ENCODE results near the gene DDX56. TPM values are rescaled to one million over a fixed set of nuclear protein-coding genes. Genes with fewer than 3 reads are reported as not detected.
A peak's percentile ranks its signal among the peaks of the same experiment; 100 is the strongest.

DDX56 gene
- total and polyA plus RNA-seq, 9 of the 15 experiments (the other 6 are each of a cell fraction or from before 2014, with no cell fraction given) = 33.0 to 145 (median 102) TPM

GRCh38 chr7:44580945-44581878, 7.5 kb upstream of the DDX56 start (continued):
- TF ChIP-seq ZBTB40 (IDR thresholded peaks at IDR 0.05) (peak; percentile 55; the same call in 1 of the 2 replicates), ZBTB40 (CRISPR knock-in tag; IDR thresholded peaks at IDR 0.05) (no peak), PRPF4 (IDR thresholded peaks at IDR 0.05; ENCODE audit: insufficient read depth, low read depth, low read length, poor library complexity, severe bottlenecking) (no peak), CHD1 (IDR thresholded peaks at IDR 0.05; ENCODE audit: low read length) (peak; percentile 80), FOXA1 (IDR thresholded peaks at IDR 0.05; ENCODE audit: borderline replicate concordance) (no peak), TBP (optimal IDR thresholded peaks at IDR 0.05; ENCODE audit: low read depth, low read length) (no peak), KLF16 (IDR thresholded peaks at IDR 0.05) (no peak), KAT7 (CRISPR knock-in tag; IDR thresholded peaks at IDR 0.05; ENCODE audit: borderline replicate concordance) (0 out of 2 replicates have a peak, but pooled peaks have one; percentile 4), RUNX1 (IDR thresholded peaks at IDR 0.05; ENCODE audit: low read depth) (no peak), SMARCC2 (IDR thresholded peaks at IDR 0.05; ENCODE audit: low read depth) (no peak), KLF13 (tag; IDR thresholded peaks at IDR 0.05; ENCODE audit: borderline replicate concordance, low read depth) (no peak), CBFB (CRISPR knock-in tag; IDR thresholded peaks at IDR 0.05) (peak; percentile 75; the same call in 1 of the 2 replicates), ETV6 (IDR thresholded peaks at IDR 0.05; ENCODE audit: borderline replicate concordance in 1 of 2, low read depth in 2 of 2, low read length in 1 of 2) (no peak), ETV6 (CRISPR knock-in tag; IDR thresholded peaks at IDR 0.05; ENCODE audit: borderline replicate concordance) (peak; percentile 31; the same call in 1 of the 2 replicates), JUN (IDR thresholded peaks at IDR 0.05; ENCODE audit: borderline replicate concordance, low read depth, low read length) (no peak), JUN (CRISPR knock-in tag; IDR thresholded peaks at IDR 0.05; ENCODE audit: borderline replicate concordance) (0 out of 2 replicates have a peak, but pooled peaks have one; percentile 22), SIN3A (IDR thresholded peaks at IDR 0.05; ENCODE audit: borderline replicate concordance in 2 of 2, control insufficient read depth in 1 of 2, low read depth in 2 of 2, low read length in 2 of 2) (0 out of 4 replicates have a peak, but pooled peaks of 1 of the 2 experiments have one; percentile 40)
